ENCODE measurements around the gene APBA3. TPM values are rescaled to one million over a fixed set of nuclear protein-coding genes. Genes with fewer than 3 reads are reported as not detected.

Gene APBA3
- polyA plus RNA-seq, 1 donor (not counting 4 experiments of a cell fraction or from before 2014, with no cell fraction given) = 6.7 TPM

GRCh38 chr19:3771000-3771905 lies 9.8 kb upstream of the APBA3 start:
- no peaks in the 10 kb centered on the region for H3K9me1 ChIP-seq (ENCODE audit: control insufficient read depth, extremely low read depth, insufficient read depth, low read length)
- no peak overlapping the region for H3K4me2 ChIP-seq (ENCODE audit: control insufficient read depth, extremely low read depth, insufficient read depth, low read depth, low read length)
- H4K20me1 ChIP-seq (ENCODE audit: control insufficient read depth, extremely low read depth, insufficient read depth, low read length) = no peaks in the 10 kb centered on the region
- no peak overlapping the region for H3K27ac ChIP-seq (ENCODE audit: control insufficient read depth, insufficient read depth, low read length)
- H3K36me3 ChIP-seq (ENCODE audit: control insufficient read depth in 2 of 2, extremely low read depth in 1 of 2, insufficient read depth in 2 of 2, low read length in 2 of 2) = peaks cover 5% of the 10 kb centered on the region in 2 experiments
- dilution Hi-C loops (cut with MboI; ENCODE audit: extremely low pct_ligation_motif_present, low sequenced_read_pairs) = no loop called here
- no peak overlapping the region for H3K9ac ChIP-seq (ENCODE audit: control insufficient read depth, extremely low read depth, insufficient read depth, low read length)
- H3K27me3 ChIP-seq (ENCODE audit: control insufficient read depth, extremely low read depth, insufficient read depth, low read length) = peaks cover 7% of the 10 kb centered on the region
- no peak for TF ChIP-seq CTCF (optimal IDR thresholded peaks at IDR 0.05 in 1 of 3, IDR thresholded peaks at IDR 0.05 in 1 of 3, conservative IDR thresholded peaks at IDR 0.05 in 1 of 3; ENCODE audit: extremely low read depth in 1 of 3, insufficient read depth in 2 of 3, low read length in 3 of 3)
- peak; percentile 52 for TF ChIP-seq EZH2 (IDR thresholded peaks at IDR 0.05; ENCODE audit: low read length)
- H3K4me3 ChIP-seq (ENCODE audit: control insufficient read depth in 2 of 3, extremely low read depth in 1 of 3, insufficient read depth in 2 of 3, low read depth in 1 of 3, low read length in 3 of 3) = no peak overlapping the region
- H3K79me2 ChIP-seq (ENCODE audit: control insufficient read depth, insufficient read depth, low read length) = no peaks in the 10 kb centered on the region
- no peak for DNase-seq (ENCODE audit: low read depth, low spot score)
- H3K4me1 ChIP-seq (ENCODE audit: control insufficient read depth, extremely low read depth, insufficient read depth, low read length) = no peaks in the 10 kb centered on the region
- H3K9me3 ChIP-seq (ENCODE audit: control insufficient read depth, low read depth, low read length) = no peaks in the 10 kb centered on the region
- no peak overlapping the region for H2AFZ ChIP-seq (ENCODE audit: control insufficient read depth, low read length)
- no peak for FAIRE-seq

- Histone ChIP-seq H4K20me1 (ENCODE audit: control insufficient read depth, extremely low read depth, insufficient read depth, low read length) (no peaks in the 10 kb centered on the region), H3K27me3 (ENCODE audit: control insufficient read depth, extremely low read depth, insufficient read depth, low read length) (peaks cover 7% of the 10 kb centered on the region), H3K27ac (ENCODE audit: control insufficient read depth, insufficient read depth, low read length) (no peak overlapping the region), H3K9ac (ENCODE audit: control insufficient read depth, extremely low read depth, insufficient read depth, low read length) (no peak overlapping the region), H3K36me3 (ENCODE audit: control insufficient read depth in 2 of 2, extremely low read depth in 1 of 2, insufficient read depth in 2 of 2, low read length in 2 of 2) (peaks cover 5% of the 10 kb centered on the region in 2 experiments), H3K9me1 (ENCODE audit: control insufficient read depth, extremely low read depth, insufficient read depth, low read length) (no peaks in the 10 kb centered on the region), H3K9me3 (ENCODE audit: control insufficient read depth, low read depth, low read length) (no peaks in the 10 kb centered on the region), H3K4me1 (ENCODE audit: control insufficient read depth, extremely low read depth, insufficient read depth, low read length) (no peaks in the 10 kb centered on the region), H3K4me2 (ENCODE audit: control insufficient read depth, extremely low read depth, insufficient read depth, low read depth, low read length) (no peak overlapping the region), H3K79me2 (ENCODE audit: control insufficient read depth, insufficient read depth, low read length) (no peaks in the 10 kb centered on the region), H3K4me3 (ENCODE audit: control insufficient read depth in 2 of 3, extremely low read depth in 1 of 3, insufficient read depth in 2 of 3, low read depth in 1 of 3, low read length in 3 of 3) (no peak overlapping the region), H2AFZ (ENCODE audit: control insufficient read depth, low read length) (no peak overlapping the region)
- DNase-seq (ENCODE audit: low read depth, low spot score) (no peak), FAIRE-seq (no peak)
- dilution Hi-C loops (cut with MboI; ENCODE audit: extremely low pct_ligation_motif_present, low sequenced_read_pairs) = no loop called here
- TF ChIP-seq CTCF (optimal IDR thresholded peaks at IDR 0.05 in 1 of 3, IDR thresholded peaks at IDR 0.05 in 1 of 3, conservative IDR thresholded peaks at IDR 0.05 in 1 of 3; ENCODE audit: extremely low read depth in 1 of 3, insufficient read depth in 2 of 3, low read length in 3 of 3) = no peak
- no peak for TF ChIP-seq EZH2 (IDR thresholded peaks at IDR 0.05; ENCODE audit: low read length)
These were observed 8.9 kb upstream of the APBA3 start for GRCh38 chr19:3770136-3770999.
